B cell (primary cell): ENCODE results near the gene BAIAP3. TPM values are rescaled to one million over a fixed set of nuclear protein-coding genes. Genes with fewer than 3 reads are reported as not detected.

Source experiments
- ATAC-seq: fragments of 200-7000 bp; cut with Tn5 transposase; one replicate; pipeline ENCODE4 v1.10.0; 2021; ENCODE audit warnings: low read depth, mild to moderate bottlenecking, moderate number of reproducible peaks, moderate library complexity
- CTCF ChIA-PET: fragments of 350-600 bp; sonication (Branson Sonifier 250); formaldehyde crosslinking; loops from one replicate; lab custom pipeline; 2021; ENCODE audit warnings: antibody characterized with exemption, inconsistent platforms; lab: Charles Lee
- POLR2A ChIA-PET: fragments of 350-600 bp; sonication (Branson Sonifier 250); formaldehyde crosslinking; loops from one replicate; lab custom pipeline; 2021; ENCODE audit warnings: antibody characterized with exemption; lab: Charles Lee
- DNase-seq: peaks from one replicate; pipeline ENCODE4 v3.0.0; 2013
- H2AFZ ChIP-seq: 2 replicates; pipeline ENCODE4 v1.6.1; 2012; ENCODE audit warnings: mild to moderate bottlenecking, low read depth, low read length; ENCODE audit not compliant: insufficient read depth, poor library complexity, severe bottlenecking
- H3K27ac ChIP-seq, 2 donors: 1 replicate in 1 of 2; 2 replicates in 1 of 2; pipeline ENCODE4 v1.5.1; 2012 to 2013; ENCODE audit warnings: low read length in 2 of 2, mild to moderate bottlenecking in 2 of 2, moderate library complexity in 1 of 2
- H3K27me3 ChIP-seq, 4 experiments: fragments of 200-600 bp in 1 of 4; sonication (generic) in 1 of 4; replicated peaks in 1 of 4; 1 replicate in 2 of 4; 2 replicates in 2 of 4; pipeline versions ENCODE4 v1.6.1 to v1.7.0; 2013 to 2016; ENCODE audit warnings: low read length in 3 of 4, mild to moderate bottlenecking in 2 of 4, mixed read lengths in 1 of 4, moderate library complexity in 1 of 4; ENCODE audit not compliant: insufficient read depth in 4 of 4, control insufficient read depth in 3 of 4; ENCODE audit errors: control extremely low read depth in 1 of 4
- H3K36me3 ChIP-seq, 2 experiments: replicated peaks in 1 of 2; 1 replicate in 1 of 2; 2 replicates in 1 of 2; pipeline versions ENCODE4 v1.6.1 to v1.7.1; 2013; ENCODE audit warnings: low read length in 1 of 2; ENCODE audit not compliant: insufficient read depth in 2 of 2, control insufficient read depth in 1 of 2; ENCODE audit errors: control extremely low read depth in 1 of 2, extremely low read depth in 1 of 2
- H3K4me1 ChIP-seq, 2 donors: fragments of 200-600 bp in 1 of 2; sonication (generic) in 1 of 2; 1 replicate in 1 of 2; 2 replicates in 1 of 2; pipeline versions ENCODE4 v1.5.1 to v1.6.1; 2013 to 2017; ENCODE audit warnings: low read length in 2 of 2; ENCODE audit not compliant: control insufficient read depth in 2 of 2, insufficient read depth in 2 of 2
- H3K4me2 ChIP-seq: replicated peaks from 2 replicates; pipeline ENCODE3; 2012; ENCODE audit warnings: mild to moderate bottlenecking, low read depth, low read length; ENCODE audit not compliant: poor library complexity, severe bottlenecking
- H3K4me3 ChIP-seq, 5 experiments: fragments of 200-600 bp in 1 of 5; sonication (generic) in 1 of 5; 1 replicate in 3 of 5; 2 replicates in 2 of 5; pipeline versions ENCODE4 v1.5.1 to v1.7.0; 2011 to 2016; ENCODE audit warnings: low read length in 4 of 5, mild to moderate bottlenecking in 4 of 5, low read depth in 2 of 5, control low read depth in 1 of 5, moderate library complexity in 1 of 5; ENCODE audit not compliant: insufficient read depth in 1 of 5; ENCODE audit errors: control extremely low read depth in 1 of 5, extremely low read depth in 1 of 5
- H3K79me2 ChIP-seq: fragments of 200-600 bp; sonication (generic); one replicate; pipeline ENCODE4 v1.6.0; 2016; ENCODE audit warnings: low read length; ENCODE audit not compliant: control insufficient read depth, insufficient read depth
- H3K9ac ChIP-seq: fragments of 200-600 bp; sonication (generic); 2 replicates; pipeline ENCODE4 v1.6.1; 2017; ENCODE audit warnings: mild to moderate bottlenecking, low read length, moderate library complexity
- H3K9me3 ChIP-seq, 3 donors: one replicate each; pipeline versions ENCODE4 v1.6.1 to v1.7.1; 2013; ENCODE audit warnings: low read length in 2 of 3; ENCODE audit not compliant: control insufficient read depth in 2 of 3, insufficient read depth in 1 of 3; ENCODE audit errors: control extremely low read depth in 1 of 3
- H4K20me1 ChIP-seq: 2 replicates; pipeline ENCODE4 v1.6.0; 2012; ENCODE audit warnings: mild to moderate bottlenecking, low read length; ENCODE audit not compliant: insufficient read depth, control insufficient read depth, poor library complexity, severe bottlenecking
- H3K27ac Mint-ChIP-seq: one replicate; pipeline ENCODE4 v1.8.0; 2021; ENCODE audit warnings: mixed read lengths
- H3K27me3 Mint-ChIP-seq: one replicate; pipeline ENCODE4 v1.8.0; 2021; ENCODE audit warnings: mixed read lengths
- H3K4me1 Mint-ChIP-seq: one replicate; pipeline ENCODE4 v1.8.0; 2021; ENCODE audit warnings: mixed read lengths
- H3K4me3 Mint-ChIP-seq: one replicate; pipeline ENCODE4 v1.8.0; 2021; ENCODE audit warnings: mixed read lengths
- H3K9me3 Mint-ChIP-seq: one replicate; pipeline ENCODE4 v1.8.0; 2022; ENCODE audit warnings: mixed read lengths; ENCODE audit not compliant: insufficient read depth
- EZH2 ChIP-seq: IDR thresholded peaks from 2 replicates; pipeline ENCODE4 v1.6.1; 2012; ENCODE audit warnings: borderline replicate concordance, low read depth, mild to moderate bottlenecking, moderate library complexity, low read length; ENCODE audit not compliant: insufficient read depth, poor library complexity, severe bottlenecking
- WGBS: methylation state at CpG from one replicate; pipeline ENCODE4 v1.1.5; 2013; ENCODE audit warnings: missing lambda C conversion rate; ENCODE audit not compliant: insufficient coverage; 5-methylcytosine and 5-hydroxymethylcytosine counted together
- intact Hi-C: fragments of 100-400 bp; cut with micrococcal nuclease; formaldehyde crosslinking; loops from one replicate; pipeline ENCODE4 v1.10.0; 2022
- polyA plus RNA-seq: library from polyadenylated mRNA; depleted of rRNA; stranded (reverse); fragments of >200 nt; gene quantifications from 2 replicates; pipeline ENCODE4 v1.2.3, GENCODE V29; 2012
- total RNA-seq, 2 donors: library from RNA; stranded (reverse); fragments of 120-200 nt in 1 of 2; gene quantifications; 1 replicate in 1 of 2; 2 replicates in 1 of 2; pipeline versions ENCODE4 v1.2.3 to v1.2.4, GENCODE V29; 2013 to 2022
- TF ChIP-seq, protein P1 (sequence below): fragments of 200-600 bp; IDR thresholded peaks from one replicate; pipeline ENCODE4 v1.8.0; 2022; ENCODE audit warnings: antibody characterized with exemption, mild to moderate bottlenecking

Gene BAIAP3
- total and polyA plus RNA-seq, 2 donors (not counting 1 experiment from before 2014, with no cell fraction given), result 119 to 130 TPM

DNA sequence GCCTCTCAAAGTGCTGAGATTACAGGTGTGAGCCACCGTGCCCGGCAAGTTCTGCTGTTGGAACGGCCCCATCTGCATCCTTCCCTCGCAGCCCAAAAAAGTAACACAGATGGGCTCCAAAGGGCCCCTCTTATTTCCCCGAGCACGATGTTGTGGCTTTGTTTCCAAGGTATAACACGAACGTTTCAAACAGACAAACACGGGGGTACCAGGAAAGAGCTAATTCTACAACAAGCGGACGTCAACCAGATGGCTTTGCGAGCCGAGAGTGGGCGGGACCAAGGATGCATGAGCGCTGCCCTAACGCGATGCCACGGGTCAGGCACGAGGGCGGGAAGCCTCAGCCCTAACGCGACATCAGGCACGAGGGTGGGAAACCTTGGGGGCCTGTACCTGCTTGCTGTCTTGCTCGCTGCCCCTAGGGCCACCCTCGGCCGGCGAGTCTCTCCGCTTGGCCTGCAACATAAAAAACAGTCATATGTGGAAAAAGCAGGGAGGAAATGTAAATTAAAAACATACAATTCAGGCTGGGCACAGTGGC is 56.9 kb downstream of the BAIAP3 start:
- Histone ChIP-seq H2AFZ (no peak overlapping the region), H3K9me3 (no peaks in the 10 kb centered on the region), H3K4me1 (no peaks in the 10 kb centered on the region), H3K4me3 (no peak overlapping the region), H3K27ac (no peak overlapping the region), H3K27me3 (no peaks in the 10 kb centered on the region), H3K79me2 (peaks cover 61% of the 10 kb centered on the region), H3K4me2 (no peak overlapping the region), H4K20me1 (peaks cover 68% of the 10 kb centered on the region), H3K36me3 (peaks cover 6 to 61% of the 10 kb centered on the region in 2 experiments), H3K9ac (no peak overlapping the region)
- no peak for ATAC-seq
- Mint-ChIP-seq H3K4me1 (no peaks in the 10 kb centered on the region), H3K4me3 (no peak overlapping the region), H3K9me3 (no peaks in the 10 kb centered on the region), H3K27ac (no peak overlapping the region), H3K27me3 (no peaks in the 10 kb centered on the region)
- intact Hi-C loops, result no loop called here
- POLR2A ChIA-PET, result no interaction called here
- WGBS, result 22% methylated on average over 24 of the region's 28 CpGs
- CTCF ChIA-PET, result interaction anchor here (1.1 kb wide), 1 partner anchor 54 kb away, joined by 3 read pairs; no protein-coding TSS in a partner anchor
- TF ChIP-seq, protein P1, sequence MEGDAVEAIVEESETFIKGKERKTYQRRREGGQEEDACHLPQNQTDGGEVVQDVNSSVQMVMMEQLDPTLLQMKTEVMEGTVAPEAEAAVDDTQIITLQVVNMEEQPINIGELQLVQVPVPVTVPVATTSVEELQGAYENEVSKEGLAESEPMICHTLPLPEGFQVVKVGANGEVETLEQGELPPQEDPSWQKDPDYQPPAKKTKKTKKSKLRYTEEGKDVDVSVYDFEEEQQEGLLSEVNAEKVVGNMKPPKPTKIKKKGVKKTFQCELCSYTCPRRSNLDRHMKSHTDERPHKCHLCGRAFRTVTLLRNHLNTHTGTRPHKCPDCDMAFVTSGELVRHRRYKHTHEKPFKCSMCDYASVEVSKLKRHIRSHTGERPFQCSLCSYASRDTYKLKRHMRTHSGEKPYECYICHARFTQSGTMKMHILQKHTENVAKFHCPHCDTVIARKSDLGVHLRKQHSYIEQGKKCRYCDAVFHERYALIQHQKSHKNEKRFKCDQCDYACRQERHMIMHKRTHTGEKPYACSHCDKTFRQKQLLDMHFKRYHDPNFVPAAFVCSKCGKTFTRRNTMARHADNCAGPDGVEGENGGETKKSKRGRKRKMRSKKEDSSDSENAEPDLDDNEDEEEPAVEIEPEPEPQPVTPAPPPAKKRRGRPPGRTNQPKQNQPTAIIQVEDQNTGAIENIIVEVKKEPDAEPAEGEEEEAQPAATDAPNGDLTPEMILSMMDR, result no peak
- TF ChIP-seq EZH2, result no peak
- DNase-seq, result no peak

GRCh38 chr16:1392826-1393225 is 59.4 kb downstream of the BAIAP3 start:
- no peak overlapping the region for H3K27ac Mint-ChIP-seq
- no peaks in the 10 kb centered on the region for H3K27me3 Mint-ChIP-seq
- Histone ChIP-seq H2AFZ (no peak overlapping the region), H3K4me1 (no peaks in the 10 kb centered on the region), H3K4me3 (no peak overlapping the region), H3K27ac (no peak overlapping the region), H3K4me2 (no peak overlapping the region), H3K36me3 (peaks cover 6 to 69% of the 10 kb centered on the region in 2 experiments), H3K27me3 (no peaks in the 10 kb centered on the region), H3K79me2 (peaks cover 55% of the 10 kb centered on the region), H4K20me1 (peaks cover 52% of the 10 kb centered on the region), H3K9ac (no peak overlapping the region), H3K9me3 (no peaks in the 10 kb centered on the region)
- no peak for ATAC-seq
- H3K9me3 Mint-ChIP-seq, result no peaks in the 10 kb centered on the region
- POLR2A ChIA-PET, result no interaction called here
- no peak for TF ChIP-seq EZH2
- TF ChIP-seq, protein P1, result no peak
- CTCF ChIA-PET, result no interaction called here
- intact Hi-C loops, result no loop called here
- no peaks in the 10 kb centered on the region for H3K4me1 Mint-ChIP-seq
- H3K4me3 Mint-ChIP-seq, result no peak overlapping the region
- WGBS, result 98% methylated on average over 15 of the region's 17 CpGs
- no peak for DNase-seq
